Measurements from ENCODE around the gene ADORA1.

Gene ADORA1

DNA sequence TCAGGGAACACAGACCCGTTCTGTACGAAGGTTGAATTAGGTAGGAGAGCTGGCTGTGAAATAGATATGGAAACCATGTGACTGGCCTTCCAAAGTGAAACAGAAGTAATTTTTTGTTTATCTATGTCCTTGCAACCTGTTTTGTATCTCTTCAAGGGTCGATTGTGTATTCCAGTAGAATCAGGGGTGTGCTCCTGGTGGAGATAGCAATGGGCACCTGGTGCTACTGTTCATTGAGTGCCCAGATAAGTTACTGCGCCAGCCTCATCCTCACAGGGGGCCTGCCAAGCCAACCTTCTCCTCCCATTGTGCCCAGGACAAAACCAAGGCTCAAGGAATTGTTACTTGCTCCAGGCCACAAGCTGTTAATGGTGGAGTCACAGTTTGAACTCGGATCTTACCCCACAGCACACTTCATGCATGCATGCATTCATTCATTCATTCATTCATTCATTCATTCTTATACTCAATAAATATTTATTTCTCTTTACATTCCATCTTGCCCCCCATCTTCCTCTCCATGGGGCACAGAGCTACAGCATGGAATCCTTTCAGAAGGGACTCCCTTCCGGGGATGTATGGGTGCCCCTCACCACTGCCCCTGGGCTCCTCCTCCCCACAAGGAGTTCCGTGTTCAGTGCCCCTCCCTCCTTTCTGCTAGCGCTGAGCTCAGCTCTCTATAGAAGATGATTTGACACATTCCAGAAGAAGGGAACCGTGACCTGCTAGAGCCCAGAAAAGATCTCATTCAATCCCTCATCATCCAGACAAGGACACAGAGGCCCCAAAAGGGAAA, 24.0 kb downstream of the ADORA1 start:
- in situ Hi-C loops (cut with MboI; ENCODE audit: low pct_unique_long_range_greater_than_20kb, low sequenced_read_pairs), result no loop called here
- DNase-seq, result no peak

GRCh38 chr1:203152158-203153034, 24.9 kb downstream of the ADORA1 start:
- DNase-seq, result no peak

GRCh38 chr1:203153051-203153988, 25.8 kb downstream of the ADORA1 start:
- DNase-seq, result no peak
- in situ Hi-C loops (cut with MboI; ENCODE audit: low pct_unique_long_range_greater_than_20kb, low sequenced_read_pairs), result no loop called here

More at GRCh38 chr1:203152158-203153034, 24.9 kb downstream of the ADORA1 start:
- in situ Hi-C loops (cut with MboI; ENCODE audit: low pct_unique_long_range_greater_than_20kb, low sequenced_read_pairs), result no loop called here

GRCh38 chr1:203153989-203154821, 26.7 kb downstream of the ADORA1 start:
- in situ Hi-C loops (cut with MboI; ENCODE audit: low pct_unique_long_range_greater_than_20kb, low sequenced_read_pairs), result no loop called here

DNA sequence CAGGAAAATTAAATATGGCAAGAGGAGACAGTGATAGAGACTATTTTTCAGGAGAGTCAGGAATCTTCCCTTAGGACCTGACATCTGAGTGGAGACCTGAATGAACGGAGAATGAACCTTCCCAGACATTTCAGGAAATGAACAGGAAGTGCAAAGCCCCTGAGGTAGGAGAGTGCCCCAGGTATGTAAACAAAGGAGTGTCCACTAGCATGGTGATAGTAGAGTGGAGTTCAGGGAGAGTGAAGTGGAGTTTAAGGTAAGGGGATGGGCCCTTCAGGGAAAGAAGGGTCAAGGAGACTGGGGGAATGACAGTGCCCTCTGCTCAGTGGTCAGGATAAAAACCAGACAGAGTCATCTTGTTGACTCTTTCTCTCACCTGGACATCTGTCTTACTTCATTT, 28.8 kb downstream of the ADORA1 start:
- no peak for DNase-seq

More at GRCh38 chr1:203153989-203154821, 26.7 kb downstream of the ADORA1 start:
- no peak for DNase-seq

DNA sequence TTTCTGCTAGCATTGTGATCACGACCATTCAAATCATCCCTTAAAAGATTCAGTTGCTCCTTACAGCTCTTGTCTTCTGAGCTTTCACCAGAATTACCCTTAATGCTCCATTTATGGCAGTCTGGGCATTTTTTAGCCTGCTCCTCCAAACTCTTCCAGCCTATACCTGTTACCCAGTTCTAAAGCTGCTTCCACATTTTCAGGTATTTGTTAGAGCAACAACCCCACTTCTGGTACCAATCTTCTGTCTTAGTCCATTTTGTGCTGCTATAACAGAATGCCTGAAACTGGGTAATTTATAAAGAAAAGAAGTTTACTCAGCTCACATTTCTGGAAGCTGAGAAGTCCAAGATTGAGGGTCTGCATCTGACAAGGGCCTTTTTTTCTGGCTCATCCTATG, 30.9 kb downstream of the ADORA1 start:
- DNase-seq, result no peak
- in situ Hi-C loops (cut with MboI; ENCODE audit: low pct_unique_long_range_greater_than_20kb, low sequenced_read_pairs), result no loop called here

More for the DNA sequence above, 28.8 kb downstream of the ADORA1 start:
- in situ Hi-C loops (cut with MboI; ENCODE audit: low pct_unique_long_range_greater_than_20kb, low sequenced_read_pairs), result no loop called here

- in situ Hi-C loops (cut with MboI; ENCODE audit: low pct_unique_long_range_greater_than_20kb, low sequenced_read_pairs), result no loop called here
- DNase-seq, result no peak
Measured at GRCh38 chr1:203158960-203159665, 31.6 kb downstream of the ADORA1 start.

- in situ Hi-C loops (cut with MboI; ENCODE audit: low pct_unique_long_range_greater_than_20kb, low sequenced_read_pairs), result no loop called here
- no peak for DNase-seq
Measured at GRCh38 chr1:203159844-203160243, 32.3 kb downstream of the ADORA1 start.

DNA sequence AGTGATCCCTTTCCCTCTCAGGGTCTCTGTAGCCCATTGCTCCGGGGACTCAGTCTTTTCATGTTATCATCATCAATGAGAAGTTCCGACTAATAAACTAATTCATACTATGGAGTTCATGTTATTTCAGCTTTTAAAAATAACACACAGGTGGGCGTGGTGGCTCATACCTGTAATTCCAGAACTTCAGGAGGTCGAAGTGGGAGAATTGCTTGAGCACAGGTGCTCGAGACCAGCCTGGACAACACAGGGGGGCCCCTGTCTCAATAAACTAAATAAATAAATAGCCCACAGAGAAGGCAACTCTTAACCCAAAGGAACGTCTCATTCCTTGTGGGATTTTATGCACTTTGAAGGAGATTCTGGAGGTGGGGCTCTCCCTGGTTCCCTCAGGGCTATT, 33.6 kb downstream of the ADORA1 start:
- in situ Hi-C loops (cut with MboI; ENCODE audit: low pct_unique_long_range_greater_than_20kb, low sequenced_read_pairs), result no loop called here
- no peak for DNase-seq

DNA sequence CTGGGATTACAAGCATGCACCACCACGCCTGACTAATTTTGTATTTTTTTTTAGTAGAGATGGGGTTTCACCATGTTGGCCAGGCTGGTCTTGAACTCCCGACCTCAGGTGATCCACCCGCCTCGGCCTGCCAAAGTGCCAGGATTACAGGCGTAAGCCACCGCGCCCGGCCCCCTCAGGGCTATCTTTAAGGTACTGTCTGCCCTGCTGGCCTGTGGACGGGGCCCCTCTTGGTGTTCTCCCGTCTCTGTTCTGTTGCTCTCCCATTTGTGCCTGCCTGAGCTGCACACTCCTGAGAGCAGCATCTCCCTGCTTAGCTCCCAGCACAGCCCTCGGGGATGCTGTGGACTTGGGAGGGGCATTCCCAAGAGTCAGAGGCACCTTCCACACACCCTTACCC, 34.2 kb downstream of the ADORA1 start:
- in situ Hi-C loops (cut with MboI; ENCODE audit: low pct_unique_long_range_greater_than_20kb, low sequenced_read_pairs), result no loop called here
- no peak for DNase-seq

DNA sequence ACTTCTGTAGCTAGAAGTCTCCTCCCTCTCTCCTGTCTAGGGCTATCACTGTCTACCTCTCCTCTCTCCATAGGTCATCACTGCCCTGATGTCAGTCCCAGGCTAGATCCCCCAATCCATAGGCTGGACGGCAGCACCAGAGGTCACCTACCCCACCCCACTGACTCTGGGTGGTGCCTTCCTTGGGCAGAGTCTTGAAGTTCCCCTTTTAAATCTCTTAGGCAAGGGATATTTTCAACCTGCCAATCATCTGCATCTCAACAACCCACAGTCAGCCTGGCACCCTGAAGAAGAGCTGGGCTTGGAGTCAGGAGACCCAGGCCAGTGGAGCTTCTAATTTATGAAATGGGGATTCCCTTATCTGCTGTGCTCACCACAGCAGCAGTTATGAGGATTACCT, 34.9 kb downstream of the ADORA1 start:
- DNase-seq, result no peak
- in situ Hi-C loops (cut with MboI; ENCODE audit: low pct_unique_long_range_greater_than_20kb, low sequenced_read_pairs), result no loop called here

- in situ Hi-C loops (cut with MboI; ENCODE audit: low pct_unique_long_range_greater_than_20kb, low sequenced_read_pairs), result no loop called here
- no peak for DNase-seq
Measured at GRCh38 chr1:203163891-203164635, 36.5 kb downstream of the ADORA1 start.

- no peak for DNase-seq
- in situ Hi-C loops (cut with MboI; ENCODE audit: low pct_unique_long_range_greater_than_20kb, low sequenced_read_pairs), result no loop called here
Measured at GRCh38 chr1:203165101-203165799, 37.7 kb downstream of the ADORA1 start.

DNA sequence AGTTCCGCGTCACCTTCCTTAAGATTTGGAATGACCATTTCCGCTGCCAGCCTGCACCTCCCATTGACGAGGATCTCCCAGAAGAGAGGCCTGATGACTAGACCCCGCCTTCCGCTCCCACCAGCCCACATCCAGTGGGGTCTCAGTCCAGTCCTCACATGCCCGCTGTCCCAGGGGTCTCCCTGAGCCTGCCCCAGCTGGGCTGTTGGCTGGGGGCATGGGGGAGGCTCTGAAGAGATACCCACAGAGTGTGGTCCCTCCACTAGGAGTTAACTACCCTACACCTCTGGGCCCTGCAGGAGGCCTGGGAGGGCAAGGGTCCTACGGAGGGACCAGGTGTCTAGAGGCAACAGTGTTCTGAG, 38.3 kb downstream of the ADORA1 start:
- DNase-seq, result no peak
- in situ Hi-C loops (cut with MboI; ENCODE audit: low pct_unique_long_range_greater_than_20kb, low sequenced_read_pairs), result no loop called here

DNA sequence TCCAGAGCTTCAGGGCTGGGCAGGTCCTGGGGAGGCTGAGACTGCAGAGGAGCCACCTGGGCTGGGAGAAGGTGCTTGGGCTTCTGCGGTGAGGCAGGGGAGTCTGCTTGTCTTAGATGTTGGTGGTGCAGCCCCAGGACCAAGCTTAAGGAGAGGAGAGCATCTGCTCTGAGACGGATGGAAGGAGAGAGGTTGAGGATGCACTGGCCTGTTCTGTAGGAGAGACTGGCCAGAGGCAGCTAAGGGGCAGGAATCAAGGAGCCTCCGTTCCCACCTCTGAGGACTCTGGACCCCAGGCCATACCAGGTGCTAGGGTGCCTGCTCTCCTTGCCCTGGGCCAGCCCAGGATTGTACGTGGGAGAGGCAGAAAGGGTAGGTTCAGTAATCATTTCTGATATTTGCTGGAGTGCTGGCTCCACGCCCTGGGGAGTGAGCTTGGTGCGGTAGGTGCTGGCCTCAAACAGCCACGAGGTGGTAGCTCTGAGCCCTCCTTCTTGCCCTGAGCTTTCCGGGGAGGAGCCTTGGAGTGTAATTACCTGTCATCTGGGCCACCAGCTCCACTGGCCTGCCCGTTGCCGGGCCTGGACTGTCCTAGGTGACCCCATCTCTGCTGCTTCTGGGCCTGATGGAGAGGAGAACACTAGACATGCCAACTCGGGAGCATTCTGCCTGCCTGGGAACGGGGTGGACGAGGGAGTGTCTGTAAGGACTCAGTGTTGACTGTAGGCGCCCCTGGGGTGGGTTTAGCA, 38.8 kb downstream of the ADORA1 start:
- in situ Hi-C loops (cut with MboI; ENCODE audit: low pct_unique_long_range_greater_than_20kb, low sequenced_read_pairs), result no loop called here
- no peak for DNase-seq
